Neural progenitor cell (in vitro differentiated cells): Measurements from ENCODE around the gene PRR16.

ENCODE experiments used
- EZH2phosphoT487 ChIP-seq: fragments of 200-600 bp; sonication (generic); IDR thresholded peaks from 2 replicates; pipeline ENCODE4 v1.6.1; 2017; ENCODE audit warnings: antibody characterized with exemption
- TF ChIP-seq, protein P1 (sequence below): fragments of 200-600 bp; sonication (generic); IDR thresholded peaks from 2 replicates; pipeline ENCODE4 v1.5.1; 2017; ENCODE audit warnings: antibody characterized with exemption, mild to moderate bottlenecking

DNA sequence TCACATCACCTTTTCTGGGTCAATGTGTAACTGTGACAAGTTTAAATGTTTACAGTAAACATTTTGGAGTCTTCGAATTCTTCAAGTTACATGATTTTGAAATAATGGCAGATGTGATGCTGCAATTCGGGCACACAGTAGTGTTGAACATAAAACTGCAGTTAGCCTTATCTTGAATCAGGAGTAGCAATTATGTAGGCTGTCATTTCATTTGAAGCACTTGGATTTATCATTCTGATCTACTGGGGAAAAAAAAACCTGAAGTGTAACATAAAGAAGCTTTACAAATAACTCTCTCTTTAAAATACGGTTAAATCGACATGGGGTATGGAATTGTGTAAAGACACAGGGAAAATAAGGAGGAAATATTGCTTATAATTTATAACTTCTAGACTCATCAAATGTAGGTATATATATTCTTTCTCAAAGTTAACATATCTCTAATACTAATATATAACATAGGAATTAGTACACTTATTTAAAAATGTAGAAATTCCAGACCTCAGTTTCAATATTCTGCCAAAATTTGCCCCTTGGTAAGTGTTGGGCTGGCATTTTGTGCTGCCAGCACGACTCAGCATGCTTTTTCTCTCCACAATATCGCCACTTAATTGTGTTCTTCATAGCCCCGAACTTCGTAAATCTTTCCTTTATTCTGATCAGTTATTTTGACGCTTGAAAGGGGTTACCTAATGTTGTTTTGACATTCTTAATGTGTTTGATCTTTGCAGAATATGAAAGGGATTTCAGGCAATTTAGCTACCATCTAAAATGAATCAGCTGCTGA is 226.7 kb downstream of the PRR16 start:
- TF ChIP-seq, protein P1, sequence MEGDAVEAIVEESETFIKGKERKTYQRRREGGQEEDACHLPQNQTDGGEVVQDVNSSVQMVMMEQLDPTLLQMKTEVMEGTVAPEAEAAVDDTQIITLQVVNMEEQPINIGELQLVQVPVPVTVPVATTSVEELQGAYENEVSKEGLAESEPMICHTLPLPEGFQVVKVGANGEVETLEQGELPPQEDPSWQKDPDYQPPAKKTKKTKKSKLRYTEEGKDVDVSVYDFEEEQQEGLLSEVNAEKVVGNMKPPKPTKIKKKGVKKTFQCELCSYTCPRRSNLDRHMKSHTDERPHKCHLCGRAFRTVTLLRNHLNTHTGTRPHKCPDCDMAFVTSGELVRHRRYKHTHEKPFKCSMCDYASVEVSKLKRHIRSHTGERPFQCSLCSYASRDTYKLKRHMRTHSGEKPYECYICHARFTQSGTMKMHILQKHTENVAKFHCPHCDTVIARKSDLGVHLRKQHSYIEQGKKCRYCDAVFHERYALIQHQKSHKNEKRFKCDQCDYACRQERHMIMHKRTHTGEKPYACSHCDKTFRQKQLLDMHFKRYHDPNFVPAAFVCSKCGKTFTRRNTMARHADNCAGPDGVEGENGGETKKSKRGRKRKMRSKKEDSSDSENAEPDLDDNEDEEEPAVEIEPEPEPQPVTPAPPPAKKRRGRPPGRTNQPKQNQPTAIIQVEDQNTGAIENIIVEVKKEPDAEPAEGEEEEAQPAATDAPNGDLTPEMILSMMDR, result no peak
- no peak for TF ChIP-seq EZH2phosphoT487
